Measurements from ENCODE around the gene SZT2. TPM values are rescaled to one million over a fixed set of nuclear protein-coding genes. Genes with fewer than 3 reads are reported as not detected.

Gene SZT2
- total and polyA plus RNA-seq, 2 of the 4 experiments (the other 2 are of a cell fraction) = 9.5 to 14.3 TPM

- TF ChIP-seq, protein P1, sequence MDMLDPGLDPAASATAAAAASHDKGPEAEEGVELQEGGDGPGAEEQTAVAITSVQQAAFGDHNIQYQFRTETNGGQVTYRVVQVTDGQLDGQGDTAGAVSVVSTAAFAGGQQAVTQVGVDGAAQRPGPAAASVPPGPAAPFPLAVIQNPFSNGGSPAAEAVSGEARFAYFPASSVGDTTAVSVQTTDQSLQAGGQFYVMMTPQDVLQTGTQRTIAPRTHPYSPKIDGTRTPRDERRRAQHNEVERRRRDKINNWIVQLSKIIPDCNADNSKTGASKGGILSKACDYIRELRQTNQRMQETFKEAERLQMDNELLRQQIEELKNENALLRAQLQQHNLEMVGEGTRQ (IDR thresholded peaks at IDR 0.05; ENCODE audit: low read depth, low read length) = no peak
- TF ChIP-seq CTCF (conservative IDR thresholded peaks at IDR 0.05; ENCODE audit: low read depth, low read length) = no peak
Measured at GRCh38 chr1:43447891-43448708, 58.4 kb downstream of the SZT2 start (continued).
